Suprapubic skin (tissue), 3 donors: ENCODE data around the gene C12orf54.
"Not testable (repeated sequence)": the region's sequence is repeated elsewhere in the genome, so short reads cannot be mapped to it uniquely, and the experiment has no call there.

Experiments used
- POLR2AphosphoS5 ChIP-seq, 3 donors: sonication (generic); formaldehyde crosslinking; IDR thresholded peaks; one replicate each; pipeline ENCODE4 v1.6.1; 2017; ENCODE audit warnings: antibody characterized with exemption in 3 of 3
- TF ChIP-seq, protein P1 (sequence below), 2 donors: fragments of 200-600 bp in 1 of 2; fragments of 450-650 bp in 1 of 2; sonication (generic) in 1 of 2; IDR thresholded peaks; one replicate each; pipeline ENCODE4 v1.5.1; 2016 to 2019; ENCODE audit warnings: antibody characterized with exemption in 2 of 2, mild to moderate bottlenecking in 1 of 2, moderate library complexity in 1 of 2

DNA sequence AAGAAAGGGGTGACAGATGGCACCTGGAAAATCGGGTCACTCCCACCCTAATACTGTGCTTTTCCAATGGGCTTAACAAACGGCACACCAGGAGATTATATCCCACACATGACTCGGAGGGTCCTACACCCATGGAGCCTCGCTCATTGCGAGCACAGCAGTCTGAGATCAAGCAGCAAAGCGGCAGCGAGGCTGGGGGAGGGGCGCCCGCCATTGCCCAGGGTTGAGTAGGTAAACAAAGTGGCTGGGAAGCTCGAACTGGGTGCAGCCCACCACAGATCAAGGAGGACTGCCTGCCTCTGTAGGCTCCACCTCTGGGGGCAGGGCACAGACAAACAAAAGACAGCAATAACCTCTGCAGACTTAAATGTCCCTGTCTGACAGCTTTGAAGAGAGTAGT, 48.3 kb upstream of the C12orf54 start:
- TF ChIP-seq POLR2AphosphoS5 (IDR thresholded peaks at IDR 0.05): not testable (repeated sequence)
- TF ChIP-seq, protein P1, sequence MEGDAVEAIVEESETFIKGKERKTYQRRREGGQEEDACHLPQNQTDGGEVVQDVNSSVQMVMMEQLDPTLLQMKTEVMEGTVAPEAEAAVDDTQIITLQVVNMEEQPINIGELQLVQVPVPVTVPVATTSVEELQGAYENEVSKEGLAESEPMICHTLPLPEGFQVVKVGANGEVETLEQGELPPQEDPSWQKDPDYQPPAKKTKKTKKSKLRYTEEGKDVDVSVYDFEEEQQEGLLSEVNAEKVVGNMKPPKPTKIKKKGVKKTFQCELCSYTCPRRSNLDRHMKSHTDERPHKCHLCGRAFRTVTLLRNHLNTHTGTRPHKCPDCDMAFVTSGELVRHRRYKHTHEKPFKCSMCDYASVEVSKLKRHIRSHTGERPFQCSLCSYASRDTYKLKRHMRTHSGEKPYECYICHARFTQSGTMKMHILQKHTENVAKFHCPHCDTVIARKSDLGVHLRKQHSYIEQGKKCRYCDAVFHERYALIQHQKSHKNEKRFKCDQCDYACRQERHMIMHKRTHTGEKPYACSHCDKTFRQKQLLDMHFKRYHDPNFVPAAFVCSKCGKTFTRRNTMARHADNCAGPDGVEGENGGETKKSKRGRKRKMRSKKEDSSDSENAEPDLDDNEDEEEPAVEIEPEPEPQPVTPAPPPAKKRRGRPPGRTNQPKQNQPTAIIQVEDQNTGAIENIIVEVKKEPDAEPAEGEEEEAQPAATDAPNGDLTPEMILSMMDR (IDR thresholded peaks at IDR 0.05): not testable (repeated sequence)
